Astrocyte (in vitro differentiated cells and primary cell): ENCODE measurements around the gene TDRD12. TPM values are rescaled to one million over a fixed set of nuclear protein-coding genes. Genes with fewer than 3 reads are reported as not detected.
"Not testable (repeated sequence)": the region's sequence is repeated elsewhere in the genome, so short reads cannot be mapped to it uniquely, and the experiment has no call there.

Source experiments
- DNase-seq: peaks from one replicate; pipeline ENCODE4 v3.0.0-alpha.2; 2010; ENCODE audit warnings: low read depth
- FAIRE-seq: peaks from 2 replicates; lab custom pipeline; 2011; peaks lifted over from hg19 to GRCh38; lab: Jason Lieb, UNC
- H2AFZ ChIP-seq: 2 replicates; pipeline ENCODE4 v1.6.0; 2012; ENCODE audit warnings: low read depth, low read length, inconsistent platforms
- H3K27ac ChIP-seq: 2 replicates; pipeline ENCODE4 v1.5.1; 2011; ENCODE audit warnings: low read depth, low read length, inconsistent platforms
- H3K27me3 ChIP-seq: 2 replicates; pipeline ENCODE4 v1.6.0; 2011; ENCODE audit warnings: low read length, inconsistent platforms; ENCODE audit not compliant: insufficient read depth
- H3K36me3 ChIP-seq: 2 replicates; pipeline ENCODE4 v1.5.1; 2011; ENCODE audit warnings: low read length, inconsistent platforms; ENCODE audit not compliant: insufficient read depth
- H3K4me1 ChIP-seq: 2 replicates; pipeline ENCODE4 v1.5.1; 2011; ENCODE audit warnings: low read length, inconsistent platforms; ENCODE audit not compliant: insufficient read depth
- H3K4me2 ChIP-seq: 2 replicates; pipeline ENCODE4 v1.6.0; 2012; ENCODE audit warnings: low read length, inconsistent platforms
- H3K4me3 ChIP-seq: 2 replicates; pipeline ENCODE4 v1.5.1; 2011; ENCODE audit warnings: low read depth, mild to moderate bottlenecking, low read length, inconsistent platforms; ENCODE audit not compliant: insufficient read depth
- H3K79me2 ChIP-seq: 2 replicates; pipeline ENCODE4 v1.6.0; 2012; ENCODE audit warnings: mild to moderate bottlenecking, low read length, inconsistent platforms; ENCODE audit not compliant: insufficient read depth
- H3K9ac ChIP-seq: 2 replicates; pipeline ENCODE4 v1.6.0; 2012; ENCODE audit warnings: mild to moderate bottlenecking, low read length, inconsistent platforms
- H3K9me3 ChIP-seq: 2 replicates; pipeline ENCODE4 v1.5.1; 2012; ENCODE audit warnings: low read depth, mild to moderate bottlenecking, low read length, inconsistent platforms; ENCODE audit not compliant: insufficient read depth
- H4K20me1 ChIP-seq: 2 replicates; pipeline ENCODE4 v1.6.0; 2012; ENCODE audit warnings: low read length, inconsistent platforms; ENCODE audit not compliant: insufficient read depth
- H3K27ac Mint-ChIP-seq: one replicate; pipeline ENCODE4 v1.8.0; 2021; ENCODE audit warnings: mild to moderate bottlenecking, mixed read lengths; ENCODE audit not compliant: unreplicated experiment
- H3K27me3 Mint-ChIP-seq: one replicate; pipeline ENCODE4 v1.8.0; 2021; ENCODE audit warnings: low read depth, mixed read lengths; ENCODE audit not compliant: unreplicated experiment
- H3K36me3 Mint-ChIP-seq: one replicate; pipeline ENCODE4 v1.8.0; 2021; ENCODE audit warnings: low read depth, mixed read lengths; ENCODE audit not compliant: unreplicated experiment
- H3K4me1 Mint-ChIP-seq: one replicate; pipeline ENCODE4 v1.8.0; 2021; ENCODE audit warnings: low read depth, mixed read lengths; ENCODE audit not compliant: unreplicated experiment
- H3K4me3 Mint-ChIP-seq: one replicate; pipeline ENCODE4 v1.8.0; 2021; ENCODE audit warnings: mild to moderate bottlenecking, moderate library complexity, mixed read lengths; ENCODE audit not compliant: unreplicated experiment
- H3K9me3 Mint-ChIP-seq: one replicate; pipeline ENCODE4 v1.8.0; 2021; ENCODE audit warnings: mild to moderate bottlenecking, mixed read lengths; ENCODE audit not compliant: unreplicated experiment
- CTCF ChIP-seq: IDR thresholded peaks from 2 replicates; pipeline ENCODE4 v1.5.1; 2011; ENCODE audit warnings: low read depth, mild to moderate bottlenecking, inconsistent platforms, low read length, moderate library complexity; ENCODE audit not compliant: insufficient read depth
- EZH2 ChIP-seq: IDR thresholded peaks from 2 replicates; pipeline ENCODE4 v1.6.1; 2012; ENCODE audit warnings: mild to moderate bottlenecking, low read length, inconsistent platforms; ENCODE audit not compliant: insufficient read depth
- total RNA-seq: library from RNA; stranded (reverse); gene quantifications from 2 replicates; pipeline ENCODE4 v1.2.1, GENCODE V29; 2021

TDRD12 gene
- total RNA-seq, 1 donor from 2014 or later, result not detected

GRCh38 chr19:32830231-32831014, 110.9 kb downstream of the TDRD12 start:
- H3K4me1 ChIP-seq, result no peaks in the 10 kb centered on the region
- Mint-ChIP-seq H3K27ac (peak overlapping the region; percentile 31), H3K9me3 (no peaks in the 10 kb centered on the region), H3K36me3 (no peaks in the 10 kb centered on the region), H3K4me3 (no peak overlapping the region), H3K27me3 (no peaks in the 10 kb centered on the region), H3K4me1 (peaks cover 10% of the 10 kb centered on the region)
- peak; percentile 72 for FAIRE-seq
- TF ChIP-seq CTCF (no peak), EZH2 (no peak)
- H2AFZ ChIP-seq, result peak overlapping the region; percentile 9
- DNase-seq, result peak; percentile 86
- H3K4me3 ChIP-seq, result no peak overlapping the region
- no peaks in the 10 kb centered on the region for H3K79me2 ChIP-seq
- peak overlapping the region; percentile 62 for H3K4me2 ChIP-seq
- no peaks in the 10 kb centered on the region for H4K20me1 ChIP-seq
- peaks cover 2% of the 10 kb centered on the region for H3K27me3 ChIP-seq
- peak overlapping the region; percentile 58 for H3K9ac ChIP-seq
- peak overlapping the region; percentile 55 for H3K27ac ChIP-seq
- no peaks in the 10 kb centered on the region for H3K9me3 ChIP-seq
- no peaks in the 10 kb centered on the region for H3K36me3 ChIP-seq

GRCh38 chr19:32831611-32832010, 112.0 kb downstream of the TDRD12 start:
- Histone ChIP-seq H3K36me3 (no peaks in the 10 kb centered on the region), H3K9me3 (no peaks in the 10 kb centered on the region), H3K27me3 (peaks cover 2% of the 10 kb centered on the region), H3K27ac (no peak overlapping the region), H3K4me1 (no peaks in the 10 kb centered on the region), H4K20me1 (no peaks in the 10 kb centered on the region), H3K4me3 (no peak overlapping the region), H3K9ac (no peak overlapping the region), H3K79me2 (no peaks in the 10 kb centered on the region), H2AFZ (no peak overlapping the region), H3K4me2 (no peak overlapping the region)
- H3K27ac Mint-ChIP-seq, result no peak overlapping the region
- H3K4me3 Mint-ChIP-seq, result peak overlapping the region; percentile 34
- H3K4me1 Mint-ChIP-seq, result peaks cover 10% of the 10 kb centered on the region
- DNase-seq (no peak), FAIRE-seq (no peak)
- no peak for TF ChIP-seq EZH2
- TF ChIP-seq CTCF, result no peak
- no peaks in the 10 kb centered on the region for H3K27me3 Mint-ChIP-seq
- H3K36me3 Mint-ChIP-seq, result no peaks in the 10 kb centered on the region
- no peaks in the 10 kb centered on the region for H3K9me3 Mint-ChIP-seq

GRCh38 chr19:32832094-32832493, 112.5 kb downstream of the TDRD12 start:
- H2AFZ ChIP-seq, DNase-seq, H3K4me3 Mint-ChIP-seq, H3K9me3 ChIP-seq, H3K9me3 Mint-ChIP-seq, H4K20me1 ChIP-seq, FAIRE-seq, H3K27me3 Mint-ChIP-seq, H3K27ac ChIP-seq, H3K4me1 ChIP-seq, H3K79me2 ChIP-seq, H3K27ac Mint-ChIP-seq, H3K27me3 ChIP-seq, H3K36me3 Mint-ChIP-seq, H3K9ac ChIP-seq, H3K4me3 ChIP-seq, H3K36me3 ChIP-seq, H3K4me2 ChIP-seq: not testable (repeated sequence)
- peaks cover 10% of the 10 kb centered on the region for H3K4me1 Mint-ChIP-seq

GRCh38 chr19:32832825-32833224, 113.3 kb downstream of the TDRD12 start:
- H3K36me3 ChIP-seq, H3K4me3 Mint-ChIP-seq, H3K27ac Mint-ChIP-seq, H3K9me3 Mint-ChIP-seq, H2AFZ ChIP-seq, H3K27me3 Mint-ChIP-seq, DNase-seq, H3K4me3 ChIP-seq, H3K27ac ChIP-seq, FAIRE-seq, H3K9ac ChIP-seq, H3K79me2 ChIP-seq, H3K4me2 ChIP-seq, H4K20me1 ChIP-seq, H3K27me3 ChIP-seq, H3K9me3 ChIP-seq, H3K36me3 Mint-ChIP-seq, H3K4me1 ChIP-seq: not testable (repeated sequence)
- H3K4me1 Mint-ChIP-seq, result peaks cover 10% of the 10 kb centered on the region

GRCh38 chr19:32833388-32833787, 113.8 kb downstream of the TDRD12 start:
- H3K27me3 ChIP-seq, H3K36me3 ChIP-seq, H3K4me2 ChIP-seq, H3K27ac ChIP-seq, H3K9ac ChIP-seq, H3K36me3 Mint-ChIP-seq, H3K27ac Mint-ChIP-seq, H3K4me3 ChIP-seq, H3K27me3 Mint-ChIP-seq, H3K4me3 Mint-ChIP-seq, H2AFZ ChIP-seq, DNase-seq, FAIRE-seq, H3K9me3 ChIP-seq, H3K4me1 ChIP-seq, H3K9me3 Mint-ChIP-seq, H4K20me1 ChIP-seq, H3K79me2 ChIP-seq: not testable (repeated sequence)
- H3K4me1 Mint-ChIP-seq, result peaks cover 10% of the 10 kb centered on the region
